Skeletal muscle satellite cell (primary cell): ENCODE data around the gene SMS.
"Not testable (repeated sequence)": the region's sequence is repeated elsewhere in the genome, so short reads cannot be mapped to it uniquely, and the experiment has no call there.

Experiments used
- H3K27me3 ChIP-seq: 2 replicates; pipeline ENCODE4 v1.7.0; 2013; ENCODE audit warnings: low read length; ENCODE audit not compliant: control insufficient read depth, insufficient read depth
- H3K36me3 ChIP-seq: 2 replicates; pipeline ENCODE4 v1.7.0; 2013; ENCODE audit warnings: mild to moderate bottlenecking, control low read depth, low read length; ENCODE audit not compliant: insufficient read depth
- H3K4me1 ChIP-seq: 2 replicates; pipeline ENCODE4 v1.7.0; 2013; ENCODE audit warnings: low read length; ENCODE audit not compliant: control insufficient read depth, insufficient read depth
- H3K4me2 ChIP-seq: 2 replicates; pipeline ENCODE4 v1.7.0; 2013; ENCODE audit warnings: mild to moderate bottlenecking, low read length
- H3K4me3 ChIP-seq: 2 replicates; pipeline ENCODE4 v1.7.0; 2013; ENCODE audit warnings: low read length
- H3K9ac ChIP-seq: 2 replicates; pipeline ENCODE4 v1.7.0; 2013; ENCODE audit warnings: mild to moderate bottlenecking, low read depth, low read length, moderate library complexity
- H3K9me3 ChIP-seq: replicated peaks from 2 replicates; pipeline ENCODE4 v1.7.0; 2013; ENCODE audit warnings: mild to moderate bottlenecking, control low read depth, low read length

Gene SMS

GRCh38 chrX:21932292-21933002, 8.1 kb upstream of the SMS start:
- peak overlapping the region; percentile 2 for H3K9ac ChIP-seq
- H3K4me2 ChIP-seq = peak overlapping the region; percentile 51
- no peak overlapping the region for H3K4me3 ChIP-seq
- no peaks in the 10 kb centered on the region for H3K27me3 ChIP-seq
- peaks cover 17% of the 10 kb centered on the region for H3K4me1 ChIP-seq
- no peaks in the 10 kb centered on the region for H3K9me3 ChIP-seq
- no peaks in the 10 kb centered on the region for H3K36me3 ChIP-seq

DNA sequence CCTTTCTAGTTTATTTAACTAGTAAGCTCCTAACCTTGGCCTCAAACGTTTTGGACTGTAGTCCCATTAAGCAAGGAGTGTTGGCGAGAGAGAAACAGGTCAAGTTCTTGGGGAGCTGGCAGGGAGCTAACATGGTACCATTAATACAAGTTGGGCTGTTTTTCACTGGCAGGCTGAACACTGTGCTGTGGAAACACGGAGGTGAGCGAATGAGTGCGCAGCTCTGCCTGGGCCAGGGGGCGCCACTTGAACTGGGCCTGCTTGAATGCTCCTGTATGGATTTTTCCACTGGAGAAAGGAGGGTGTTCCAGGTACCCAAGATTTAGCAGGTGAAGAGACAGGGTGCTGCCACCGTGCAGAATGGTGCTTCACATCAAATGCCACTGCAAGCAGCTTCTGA, 7.4 kb upstream of the SMS start:
- no peaks in the 10 kb centered on the region for H3K9me3 ChIP-seq
- H3K36me3 ChIP-seq = no peaks in the 10 kb centered on the region
- H3K4me2 ChIP-seq = no peak overlapping the region
- no peaks in the 10 kb centered on the region for H3K27me3 ChIP-seq
- H3K4me1 ChIP-seq = peaks cover 14% of the 10 kb centered on the region
- no peak overlapping the region for H3K9ac ChIP-seq
- H3K4me3 ChIP-seq = no peak overlapping the region

DNA sequence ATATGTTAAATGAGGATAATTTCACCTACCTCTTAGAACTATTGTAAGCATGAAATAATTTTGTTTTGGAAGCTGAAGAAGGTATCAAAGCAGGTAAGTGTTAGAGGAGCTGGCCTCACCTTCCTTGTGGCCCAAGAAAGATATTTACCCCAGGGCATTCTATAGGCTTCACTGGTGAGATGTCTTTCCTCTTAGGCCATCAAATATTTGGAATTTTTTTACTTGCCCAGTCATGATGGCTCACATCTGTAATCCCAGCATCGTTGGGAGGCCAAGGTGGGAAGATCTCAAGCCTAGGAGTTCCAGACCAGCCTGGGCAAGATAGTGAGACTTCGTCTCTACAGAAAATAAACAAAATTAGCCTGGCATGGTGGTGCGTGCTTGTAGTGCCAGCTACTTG, 6.1 kb upstream of the SMS start:
- no peaks in the 10 kb centered on the region for H3K9me3 ChIP-seq
- H3K4me3 ChIP-seq = no peak overlapping the region
- H3K4me2 ChIP-seq = no peak overlapping the region
- H3K36me3 ChIP-seq = no peaks in the 10 kb centered on the region
- H3K9ac ChIP-seq = no peak overlapping the region
- peaks cover 14% of the 10 kb centered on the region for H3K4me1 ChIP-seq
- H3K27me3 ChIP-seq = no peaks in the 10 kb centered on the region

DNA sequence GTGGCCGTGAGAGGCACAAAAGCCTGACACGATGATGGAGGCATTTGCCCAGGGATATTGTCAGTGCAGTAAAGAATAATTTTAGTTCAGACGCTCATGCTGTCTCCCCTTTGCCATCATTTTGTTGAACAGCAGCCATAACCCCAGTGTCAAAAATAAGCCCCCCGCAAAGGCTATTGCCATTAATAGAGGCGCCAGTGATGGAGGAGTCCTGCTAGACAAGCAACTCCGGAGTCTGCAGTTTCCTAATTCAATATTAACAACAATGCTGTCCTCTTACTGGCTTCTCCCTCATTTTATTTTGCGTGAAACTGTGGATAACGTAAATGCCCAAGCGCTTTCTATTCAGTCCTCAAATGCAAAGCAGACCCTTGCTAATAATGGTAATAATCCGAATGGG, 603 bp upstream of the SMS start:
- Histone ChIP-seq H3K27me3 (no peaks in the 10 kb centered on the region), H3K9ac (peak overlapping the region; percentile 86), H3K36me3 (peaks cover 4% of the 10 kb centered on the region), H3K4me1 (peaks cover 21% of the 10 kb centered on the region), H3K4me3 (peak overlapping the region; percentile 72), H3K9me3 (no peaks in the 10 kb centered on the region), H3K4me2 (peak overlapping the region; percentile 67)

DNA sequence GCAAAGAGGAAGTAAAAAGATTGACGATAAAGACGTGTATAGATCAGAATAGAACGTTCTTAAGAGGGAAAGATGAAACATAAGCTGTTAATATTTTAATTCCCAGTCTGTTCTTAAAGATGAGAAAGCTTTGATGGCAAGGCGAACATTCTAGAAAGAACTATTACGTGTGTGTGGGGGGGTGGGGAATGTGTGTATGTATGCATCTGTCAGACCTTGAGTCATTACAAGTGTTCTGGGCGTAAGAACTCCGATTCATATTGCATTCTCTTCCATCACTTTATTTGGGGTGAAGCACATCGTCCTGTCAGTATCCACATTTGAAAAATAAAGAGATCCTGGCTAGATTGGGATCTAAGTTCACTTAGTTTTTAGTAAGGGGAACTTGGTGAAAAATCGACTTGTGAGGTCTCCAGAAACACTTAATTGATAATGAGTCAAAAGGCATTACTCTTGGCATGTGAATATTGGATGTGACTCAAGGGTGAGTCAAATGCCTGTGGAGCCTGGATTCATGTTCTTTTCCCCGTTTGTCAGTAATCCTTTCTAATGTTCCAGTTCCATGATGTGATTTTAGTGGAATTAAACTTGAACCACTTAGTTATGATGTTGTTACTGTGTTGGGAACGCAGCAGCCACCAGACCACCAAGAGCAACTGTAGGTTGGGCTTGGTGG, 3.1 kb downstream of the SMS start:
- Histone ChIP-seq H3K9ac (peak overlapping the region; percentile 86), H3K36me3 (peaks cover 4% of the 10 kb centered on the region), H3K4me3 (peak overlapping the region; percentile 46), H3K27me3 (no peaks in the 10 kb centered on the region), H3K4me1 (peaks cover 46% of the 10 kb centered on the region), H3K4me2 (peak overlapping the region; percentile 85), H3K9me3 (no peaks in the 10 kb centered on the region)

DNA sequence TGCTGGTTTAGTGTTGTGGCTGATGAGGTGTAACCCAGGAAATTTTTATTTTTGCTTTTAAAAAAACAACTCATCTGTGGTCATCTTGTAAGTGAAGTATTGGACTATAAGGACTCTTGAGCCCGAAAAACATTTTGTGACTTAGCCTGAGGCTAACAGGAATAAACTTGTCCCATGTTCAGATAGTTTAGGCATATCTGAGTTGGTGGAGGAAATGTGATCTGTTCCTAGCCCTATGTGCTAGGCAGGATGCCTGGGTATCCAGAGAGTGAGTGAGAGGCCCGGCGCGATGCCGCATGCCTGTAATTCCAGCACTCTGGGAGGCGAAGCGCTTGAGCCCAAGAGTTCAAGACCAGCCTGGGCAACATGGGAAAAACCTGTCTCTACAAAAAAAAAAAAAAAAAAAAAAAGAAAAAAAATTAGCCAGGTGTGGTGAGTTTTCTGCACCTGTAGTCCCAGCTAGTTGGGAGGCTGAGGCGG, 3.7 kb downstream of the SMS start:
- peaks cover 50% of the 10 kb centered on the region for H3K4me1 ChIP-seq
- H3K4me3 ChIP-seq = peak overlapping the region; percentile 16
- H3K9me3 ChIP-seq = no peaks in the 10 kb centered on the region
- H3K4me2 ChIP-seq = peak overlapping the region; percentile 18
- peaks cover 7% of the 10 kb centered on the region for H3K36me3 ChIP-seq
- peak overlapping the region; percentile 19 for H3K9ac ChIP-seq
- no peaks in the 10 kb centered on the region for H3K27me3 ChIP-seq

GRCh38 chrX:21946925-21947641, 6.6 kb downstream of the SMS start:
- Histone ChIP-seq H3K4me3 (peak overlapping the region; percentile 5), H3K4me2 (peak overlapping the region; percentile 39), H3K9ac (peak overlapping the region; percentile 41), H3K27me3 (no peaks in the 10 kb centered on the region), H3K9me3 (no peaks in the 10 kb centered on the region), H3K4me1 (peaks cover 47% of the 10 kb centered on the region), H3K36me3 (peaks cover 8% of the 10 kb centered on the region)

DNA sequence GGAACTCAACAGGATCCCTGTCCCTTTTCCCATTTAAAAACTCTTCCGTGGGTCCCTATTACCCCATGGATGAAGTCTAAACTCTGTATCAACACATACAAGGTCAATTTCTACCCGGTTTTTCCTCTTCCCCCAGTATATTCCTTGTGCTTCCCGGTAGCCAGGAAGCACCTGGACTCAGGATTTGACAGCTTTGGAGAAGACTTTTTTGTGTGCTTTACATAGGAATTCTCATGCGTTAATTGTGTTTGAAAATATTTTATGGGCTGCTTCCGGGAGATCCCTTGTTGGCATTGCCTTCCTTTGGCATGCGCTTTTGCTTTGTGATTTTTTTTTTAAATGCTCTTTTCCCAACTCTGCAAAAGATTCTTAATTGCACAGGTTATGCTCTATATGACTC, 7.2 kb downstream of the SMS start:
- Histone ChIP-seq H3K27me3 (no peaks in the 10 kb centered on the region), H3K36me3 (peaks cover 4% of the 10 kb centered on the region), H3K4me1 (peaks cover 47% of the 10 kb centered on the region), H3K9ac (peak overlapping the region; percentile 16), H3K4me2 (peak overlapping the region; percentile 39), H3K4me3 (peak overlapping the region; percentile 4), H3K9me3 (no peaks in the 10 kb centered on the region)

GRCh38 chrX:21948897-21949578, 8.5 kb downstream of the SMS start:
- Histone ChIP-seq H3K9ac (no peak overlapping the region), H3K36me3 (peaks cover 4% of the 10 kb centered on the region), H3K27me3 (no peaks in the 10 kb centered on the region), H3K4me3 (no peak overlapping the region), H3K4me2 (no peak overlapping the region), H3K9me3 (no peaks in the 10 kb centered on the region), H3K4me1 (peaks cover 40% of the 10 kb centered on the region)

DNA sequence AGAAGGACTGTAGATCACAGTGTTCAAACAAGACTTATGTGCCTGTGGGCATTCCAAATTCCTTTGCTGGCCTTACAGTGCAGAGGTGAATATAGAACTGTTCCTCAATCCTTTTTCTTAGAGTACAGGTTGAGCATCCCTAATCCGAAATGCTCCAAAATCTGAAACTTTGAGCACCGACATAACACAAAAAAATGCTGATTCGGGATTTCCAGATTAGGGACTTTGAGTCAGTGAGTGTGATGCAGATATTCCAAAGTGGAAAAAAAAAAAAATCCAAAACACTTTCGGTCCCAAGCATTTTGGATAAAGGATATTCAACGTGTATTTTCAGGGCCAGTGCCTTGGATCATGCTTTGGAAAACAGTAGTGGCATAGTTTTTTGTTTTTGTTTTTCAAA, 9.2 kb downstream of the SMS start:
- Histone ChIP-seq H3K27me3 (no peaks in the 10 kb centered on the region), H3K9me3 (no peaks in the 10 kb centered on the region), H3K36me3 (peaks cover 4% of the 10 kb centered on the region), H3K4me1 (peaks cover 33% of the 10 kb centered on the region), H3K4me2 (no peak overlapping the region), H3K9ac (no peak overlapping the region), H3K4me3 (no peak overlapping the region)

- H3K4me1 ChIP-seq = peaks cover 34% of the 10 kb centered on the region
- H3K4me3 ChIP-seq, H3K9ac ChIP-seq, H3K27me3 ChIP-seq, H3K9me3 ChIP-seq, H3K4me2 ChIP-seq, H3K36me3 ChIP-seq: not testable (repeated sequence)
Measured at GRCh38 chrX:21950557-21950956, 10.0 kb downstream of the SMS start.
